K562 (cell line): Measurements from ENCODE around the gene FOXO4. TPM values are rescaled to one million over a fixed set of nuclear protein-coding genes. Genes with fewer than 3 reads are reported as not detected.

Experiments
- ARHGAP35 ChIP-seq: fragments of 450-650 bp; IDR thresholded peaks from 2 replicates; pipeline ENCODE4 v1.6.1; 2018; ENCODE audit not compliant: partially characterized antibody
- ARID1B ChIP-seq: fragments of 450-650 bp; IDR thresholded peaks from 2 replicates; pipeline ENCODE4 v1.6.1; 2016; ENCODE audit warnings: antibody characterized with exemption, mild to moderate bottlenecking, inconsistent platforms
- ATF7 ChIP-seq: fragments of 450-650 bp; IDR thresholded peaks from 2 replicates; pipeline ENCODE4 v1.7.1; 2014; ENCODE audit warnings: mild to moderate bottlenecking, moderate library complexity
- BDP1 ChIP-seq: IDR thresholded peaks from 3 replicates; pipeline ENCODE4 v1.6.1; 2011; ENCODE audit not compliant: insufficient read length, insufficient read depth
- CREB1 ChIP-seq, 2 experiments: sonication (generic) in 1 of 2; formaldehyde crosslinking in 1 of 2; IDR thresholded peaks; 2 replicates each; pipeline versions ENCODE4 v1.6.1 to v1.8.0; 2012 to 2022; ENCODE audit warnings: inconsistent platforms in 1 of 2, mild to moderate bottlenecking in 1 of 2, missing genetic modification reagents in 1 of 2, moderate library complexity in 1 of 2
- E2F3 ChIP-seq: fragments of 250-450 bp; sonication (Bioruptor Pico); IDR thresholded peaks from 2 replicates; pipeline ENCODE4 v1.4.0; 2020; ENCODE audit warnings: mild to moderate bottlenecking
- GTF2F1 ChIP-seq: IDR thresholded peaks from 2 replicates; pipeline ENCODE4 v1.6.1; 2011; ENCODE audit warnings: low read depth, low read length, improper control_type of control experiment
- HOXB6 ChIP-seq: fragments of 250-450 bp; sonication (Bioruptor Pico); IDR thresholded peaks from 2 replicates; pipeline ENCODE4 v1.5.1; 2022; ENCODE audit warnings: mild to moderate bottlenecking, borderline replicate concordance
- IRF2 ChIP-seq: sonication (generic); formaldehyde crosslinking; IDR thresholded peaks from 2 replicates; pipeline ENCODE4 v1.8.1; 2022; ENCODE audit warnings: mild to moderate bottlenecking, missing genetic modification reagents
- KDM2B ChIP-seq: fragments of 250-450 bp; sonication (Bioruptor Pico); IDR thresholded peaks from 2 replicates; pipeline ENCODE4 v1.8.0; 2021; ENCODE audit warnings: mild to moderate bottlenecking, moderate library complexity
- KDM5B ChIP-seq: fragments of 200-600 bp; sonication (generic); IDR thresholded peaks from 2 replicates; pipeline ENCODE4 v1.6.1; 2012; ENCODE audit warnings: low read depth, mild to moderate bottlenecking, moderate library complexity, low read length, control low read depth, inconsistent platforms; ENCODE audit not compliant: insufficient replicate concordance
- KLF6 ChIP-seq: fragments of 250-450 bp; sonication (Bioruptor Pico); IDR thresholded peaks from 2 replicates; pipeline ENCODE4 v1.4.0; 2020; ENCODE audit warnings: mild to moderate bottlenecking, moderate library complexity, borderline replicate concordance
- LARP7 ChIP-seq: fragments of 450-650 bp; IDR thresholded peaks from 2 replicates; pipeline ENCODE4 v1.6.1; 2016
- NBN ChIP-seq: fragments of 450-650 bp; IDR thresholded peaks from 2 replicates; pipeline ENCODE4 v1.6.1; 2016; ENCODE audit warnings: low read depth, mild to moderate bottlenecking
- NCOA4 ChIP-seq: fragments of 450-650 bp; IDR thresholded peaks from 2 replicates; pipeline ENCODE4 v1.6.1; 2018; ENCODE audit warnings: mild to moderate bottlenecking; ENCODE audit not compliant: partially characterized antibody
- NFYB ChIP-seq: IDR thresholded peaks from 2 replicates; pipeline ENCODE4 v1.6.1; 2011; ENCODE audit warnings: mild to moderate bottlenecking, moderate library complexity; ENCODE audit not compliant: insufficient read length; ENCODE audit errors: extremely low read depth
- NR2C1 ChIP-seq, 2 experiments: fragments of 450-650 bp; IDR thresholded peaks; 2 replicates each; pipeline ENCODE4 v1.6.1; 2017; ENCODE audit warnings: mild to moderate bottlenecking in 2 of 2, antibody characterized with exemption in 1 of 2, inconsistent platforms in 1 of 2, missing compliant biosample characterization in 1 of 2, missing genetic modification characterization in 1 of 2
- RAD51 ChIP-seq: fragments of 450-650 bp; IDR thresholded peaks from 2 replicates; pipeline ENCODE4 v1.7.1; 2016; ENCODE audit warnings: low read depth, mild to moderate bottlenecking, borderline replicate concordance
- RFX7 ChIP-seq: fragments of 250-450 bp; sonication (Bioruptor Pico); IDR thresholded peaks from 2 replicates; pipeline ENCODE4 v1.5.1; 2021; ENCODE audit warnings: mild to moderate bottlenecking
- SMARCA4 ChIP-seq: fragments of 450-650 bp; IDR thresholded peaks from 2 replicates; pipeline ENCODE4 v1.6.1; 2016
- SMARCA5 ChIP-seq: fragments of 450-650 bp; IDR thresholded peaks from 2 replicates; pipeline ENCODE4 v1.6.1; 2016
- SPI1 ChIP-seq: IDR thresholded peaks from 2 replicates; pipeline ENCODE4 v1.6.1; 2011; ENCODE audit warnings: low read depth, low read length, control low read depth, borderline replicate concordance
- SREBF2 ChIP-seq: sonication (generic); formaldehyde crosslinking; IDR thresholded peaks from 2 replicates; pipeline ENCODE4 v1.4.0; 2020; ENCODE audit warnings: mild to moderate bottlenecking, missing genetic modification reagents
- YY1 ChIP-seq, 3 experiments: IDR thresholded peaks; 2 replicates each; pipeline ENCODE4 v1.6.1; 2011; ENCODE audit warnings: low read length in 2 of 3, mild to moderate bottlenecking in 2 of 3, moderate library complexity in 2 of 3, borderline replicate concordance in 1 of 3, control low read depth in 1 of 3, low read depth in 1 of 3; ENCODE audit not compliant: insufficient read depth in 3 of 3, insufficient replicate concordance in 2 of 3, control insufficient read depth in 1 of 3, insufficient read length in 1 of 3; ENCODE audit errors: extremely low read depth in 1 of 3
- ZFX ChIP-seq: sonication (generic); formaldehyde crosslinking; IDR thresholded peaks from 2 replicates; pipeline ENCODE4 v1.8.0; 2022; ENCODE audit warnings: mild to moderate bottlenecking, missing genetic modification reagents, moderate library complexity
- ZKSCAN8 ChIP-seq: fragments of 200-800 bp; sonication (Bioruptor generic); IDR thresholded peaks from 2 replicates; pipeline ENCODE4 v1.6.1; 2016; ENCODE audit warnings: missing genetic modification characterization, missing compliant biosample characterization
- ZNF134 ChIP-seq: fragments of 250-450 bp; sonication (Bioruptor Pico); conservative IDR thresholded peaks from 2 replicates; pipeline ENCODE4 v1.4.0; 2020
- ZNF436 ChIP-seq: fragments of 250-450, 450-650 bp; sonication (Bioruptor Pico); formaldehyde crosslinking; IDR thresholded peaks from 2 replicates; pipeline ENCODE4 v1.7.0; 2020; ENCODE audit warnings: mild to moderate bottlenecking
- ZNF444 ChIP-seq: fragments of 250-450 bp; sonication (Bioruptor Pico); IDR thresholded peaks from 2 replicates; pipeline ENCODE4 v1.4.0; 2020; ENCODE audit warnings: mild to moderate bottlenecking, moderate library complexity
- ZNF696 ChIP-seq: fragments of 250-450 bp; sonication (Bioruptor Pico); conservative IDR thresholded peaks from 2 replicates; pipeline ENCODE4 v1.4.0; 2020; ENCODE audit warnings: mild to moderate bottlenecking, moderate library complexity
- polyA plus RNA-seq, 8 experiments: library from polyadenylated mRNA; depleted of rRNA in 4 of 8; stranded (reverse) in 5 of 8; unstranded in 3 of 8; fragments of >200 nt; fragmentation: Nextera tagmentation in 2 of 8; fragmentation: Illumina TruSeq in 1 of 8; extraction: Ambion mirVana in 2 of 8; extraction: Trizol in 1 of 8; gene quantifications; 2 replicates each; pipeline versions ENCODE4 v1.2.1 to v1.2.3, GENCODE V29; 2011 to 2014; ENCODE audit warnings: inconsistent platforms in 1 of 8, missing spikeins in 1 of 8
- total RNA-seq, 7 experiments: library from RNA; depleted of rRNA in 6 of 7; stranded (reverse); fragments of >200 nt in 6 of 7; fragmentation: Illumina TruSeq in 2 of 7; extraction: Trizol in 2 of 7; gene quantifications; 2 replicates each; pipeline versions ENCODE4 v1.2.1 to v1.2.3, GENCODE V29; 2011 to 2021; ENCODE audit warnings: low replicate concordance in 1 of 7
- TF ChIP-seq, protein P1 (sequence below): fragments of 250-450 bp; sonication (Bioruptor Pico); IDR thresholded peaks from 2 replicates; pipeline ENCODE4 v1.5.0; 2021
- TF ChIP-seq, protein P2 (sequence below): fragments of 250-450 bp; sonication (Bioruptor Pico); IDR thresholded peaks from 2 replicates; pipeline ENCODE4 v1.8.0; 2021; ENCODE audit warnings: moderate library complexity, mild to moderate bottlenecking, inconsistent platforms

FOXO4 gene
- total and polyA plus RNA-seq, 9 of the 15 experiments (the other 6 are each of a cell fraction or from before 2014, with no cell fraction given): 0.13 to 26.6 (median 8.5) TPM

DNA sequence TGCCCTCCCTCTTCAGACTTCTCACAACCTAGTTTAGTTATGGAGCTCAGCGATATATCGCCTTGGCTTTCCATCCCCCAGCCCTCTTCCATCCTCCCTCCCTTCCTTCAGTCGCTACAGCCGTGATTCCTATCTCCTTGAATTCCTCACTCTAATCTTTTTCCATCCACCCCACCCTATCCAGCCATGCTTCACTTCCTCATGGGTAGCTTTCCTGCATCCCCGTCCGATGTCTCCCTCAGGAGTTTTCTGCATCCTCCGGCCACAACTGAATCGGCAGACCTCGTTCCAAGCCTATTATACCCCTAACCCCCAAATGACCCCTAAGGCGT lies 28.0 kb upstream of the FOXO4 start (continued):
- TF ChIP-seq ZFX (CRISPR knock-in tag): no peak
- TF ChIP-seq NBN: no peak
- no peak for TF ChIP-seq E2F3
- TF ChIP-seq YY1 (IDR thresholded peaks at IDR 0.05; ENCODE audit: borderline replicate concordance in 1 of 3, control insufficient read depth in 1 of 3, extremely low read depth in 1 of 3, insufficient read depth in 3 of 3, insufficient read length in 1 of 3, insufficient replicate concordance in 2 of 3, low read depth in 1 of 3, low read length in 2 of 3): no peak
- TF ChIP-seq GTF2F1: no peak
- TF ChIP-seq NCOA4: no peak
- TF ChIP-seq ARHGAP35: no peak
- peak; percentile 58 for TF ChIP-seq ARID1B
- TF ChIP-seq NFYB: no peak
- TF ChIP-seq NR2C1 (IDR thresholded peaks at IDR 0.05): no peak
- no peak for TF ChIP-seq NR2C1 (tag; IDR thresholded peaks at IDR 0.05)
- TF ChIP-seq KDM5B: peak; percentile 7
- TF ChIP-seq KLF6 (CRISPR knock-in tag): no peak
- TF ChIP-seq HOXB6 (CRISPR knock-in tag): no peak
- no peak for TF ChIP-seq LARP7
- no peak for TF ChIP-seq IRF2 (CRISPR knock-in tag)
- no peak for TF ChIP-seq ZKSCAN8 (CRISPR knock-in tag)
- no peak for TF ChIP-seq CREB1 (IDR thresholded peaks at IDR 0.05)
- no peak for TF ChIP-seq CREB1 (CRISPR knock-in tag; IDR thresholded peaks at IDR 0.05)
- TF ChIP-seq ATF7: no peak
- TF ChIP-seq SMARCA5: no peak
- TF ChIP-seq RFX7 (CRISPR knock-in tag): no peak
- TF ChIP-seq RAD51: no peak
- TF ChIP-seq ZNF134: no peak
- TF ChIP-seq KDM2B (CRISPR knock-in tag): no peak
- TF ChIP-seq SREBF2 (CRISPR knock-in tag): no peak
- 0 out of 2 replicates have a peak, but pooled peaks have one; percentile 49 for TF ChIP-seq SMARCA4
- TF ChIP-seq, protein P1, sequence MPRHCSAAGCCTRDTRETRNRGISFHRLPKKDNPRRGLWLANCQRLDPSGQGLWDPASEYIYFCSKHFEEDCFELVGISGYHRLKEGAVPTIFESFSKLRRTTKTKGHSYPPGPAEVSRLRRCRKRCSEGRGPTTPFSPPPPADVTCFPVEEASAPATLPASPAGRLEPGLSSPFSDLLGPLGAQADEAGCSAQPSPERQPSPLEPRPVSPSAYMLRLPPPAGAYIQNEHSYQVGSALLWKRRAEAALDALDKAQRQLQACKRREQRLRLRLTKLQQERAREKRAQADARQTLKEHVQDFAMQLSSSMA (CRISPR knock-in tag): no peak
- TF ChIP-seq ZNF696 (CRISPR knock-in tag): no peak
- TF ChIP-seq, protein P2, sequence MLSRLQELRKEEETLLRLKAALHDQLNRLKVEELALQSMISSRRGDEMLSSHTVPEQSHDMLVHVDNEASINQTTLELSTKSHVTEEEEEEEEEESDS (CRISPR knock-in tag): no peak
- TF ChIP-seq ZNF444 (CRISPR knock-in tag): no peak
- TF ChIP-seq SPI1: peak; percentile 67
- no peak for TF ChIP-seq BDP1
- TF ChIP-seq ZNF436: no peak
